Measurements from ENCODE around the gene HDAC4.

DNA sequence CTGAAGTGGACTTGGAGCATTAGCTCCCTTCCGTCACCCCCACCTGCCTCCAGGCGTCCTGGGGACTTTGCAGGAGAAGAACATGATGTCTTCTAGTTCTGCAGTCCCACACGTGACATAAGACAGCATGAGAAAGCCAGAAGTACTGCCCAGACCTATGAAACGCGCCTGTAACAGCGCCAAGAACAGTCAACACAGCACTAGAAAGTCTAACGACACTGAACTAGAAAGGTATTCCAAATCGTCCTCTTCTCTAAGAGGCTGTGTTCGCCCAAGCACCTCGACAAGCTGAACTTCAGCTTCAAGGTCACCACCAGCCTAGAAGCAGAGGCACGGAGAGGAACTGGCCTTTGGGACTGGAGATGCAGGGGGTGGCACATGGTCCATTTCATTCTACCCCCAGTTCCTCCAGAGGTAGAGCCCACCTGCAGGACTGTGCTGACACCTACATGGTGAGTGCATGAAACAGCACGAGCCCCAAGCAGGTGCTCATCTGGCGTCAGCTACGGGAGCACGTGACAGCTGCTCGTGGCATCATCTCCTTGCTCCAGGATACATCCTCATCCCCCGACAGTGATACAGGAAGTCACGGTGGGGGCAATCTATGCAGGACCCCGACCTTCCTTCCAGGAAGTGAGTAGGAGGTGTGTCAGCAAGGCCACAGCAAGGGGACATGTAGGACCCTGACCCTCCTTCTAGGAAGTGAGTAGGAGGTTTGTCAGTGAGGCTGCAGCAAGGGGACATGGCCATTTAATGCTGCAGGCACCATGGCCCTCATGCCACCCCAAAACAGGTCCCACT, 3.7 kb downstream of the HDAC4 start:
- no peak for TF ChIP-seq ZBTB9 (CRISPR knock-in tag; IDR thresholded peaks at IDR 0.05)
- no peak for TF ChIP-seq ZHX1 (conservative IDR thresholded peaks at IDR 0.05; ENCODE audit: low read length)
